Thymus (tissue), 11 donors: ENCODE data around the gene DCPS. TPM values are rescaled to one million over a fixed set of nuclear protein-coding genes. Genes with fewer than 3 reads are reported as not detected.
"Not testable (repeated sequence)": the region's sequence is repeated elsewhere in the genome, so short reads cannot be mapped to it uniquely, and the experiment has no call there.

Experiments
- DNase-seq, 9 donors: peaks; one replicate each; pipeline ENCODE4 v3.0.0-alpha.2; 2013; ENCODE audit warnings: low spot score in 9 of 9, low read depth in 6 of 9, missing footprints in 1 of 9
- H3K27ac ChIP-seq, 2 donors: one replicate each; pipeline ENCODE4 v1.5.1; 2013; ENCODE audit warnings: control low read depth in 1 of 2, low read depth in 1 of 2, low read length in 1 of 2, mild to moderate bottlenecking in 1 of 2, moderate library complexity in 1 of 2
- H3K27me3 ChIP-seq, 2 donors: one replicate each; pipeline ENCODE4 v1.5.1; 2013; ENCODE audit warnings: low read length in 1 of 2; ENCODE audit not compliant: control insufficient read depth in 2 of 2, insufficient read depth in 1 of 2
- H3K36me3 ChIP-seq, 2 donors: one replicate each; pipeline ENCODE4 v1.5.1; 2013; ENCODE audit warnings: low read length in 1 of 2, mild to moderate bottlenecking in 1 of 2, moderate library complexity in 1 of 2; ENCODE audit not compliant: control insufficient read depth in 2 of 2, insufficient read depth in 2 of 2
- H3K4me1 ChIP-seq, 2 donors: one replicate each; pipeline ENCODE4 v1.5.1; 2013; ENCODE audit warnings: low read length in 2 of 2; ENCODE audit not compliant: control insufficient read depth in 2 of 2, insufficient read depth in 2 of 2
- H3K4me3 ChIP-seq, 2 donors: one replicate each; pipeline ENCODE4 v1.5.1; 2013; ENCODE audit warnings: low read length in 2 of 2, control low read depth in 1 of 2, mild to moderate bottlenecking in 1 of 2
- H3K9me3 ChIP-seq, 2 donors: one replicate each; pipeline ENCODE4 v1.5.1; 2013; ENCODE audit warnings: low read length in 1 of 2, mild to moderate bottlenecking in 1 of 2; ENCODE audit not compliant: control insufficient read depth in 2 of 2, insufficient read depth in 1 of 2
- WGBS: extraction: QIAGEN DNeasy Blood & Tissue Kit; methylation state at CpG from one replicate; pipeline ENCODE4 v1.1.7; 2013; 5-methylcytosine and 5-hydroxymethylcytosine counted together
- polyA plus RNA-seq: library from polyadenylated mRNA; stranded (reverse); fragments of 200-250 nt; gene quantifications from one replicate; pipeline ENCODE4 v1.2.3, GENCODE V29; 2013
- total RNA-seq: library from RNA; stranded (reverse); fragments of 120-200 nt; gene quantifications from one replicate; pipeline ENCODE4 v1.2.4, GENCODE V29; 2013
- donor health status: healthy.

DCPS gene
- total and polyA plus RNA-seq, 2 donors, result 17.2 TPM

- Histone ChIP-seq H3K4me3 (no peak overlapping the region), H3K27ac (no peak overlapping the region), H3K9me3 (no peaks in the 10 kb centered on the region), H3K4me1 (peaks cover 9 to 30% of the 10 kb centered on the region in 2 donors), H3K36me3 (no peaks in the 10 kb centered on the region), H3K27me3 (peaks cover 0 to 2% of the 10 kb centered on the region in 2 donors)
- no peak for DNase-seq
- WGBS, result 96% methylated on average over 2 of the region's 2 CpGs
Observed at GRCh38 chr11:126358763-126359160, 54.9 kb downstream of the DCPS start.

DNA sequence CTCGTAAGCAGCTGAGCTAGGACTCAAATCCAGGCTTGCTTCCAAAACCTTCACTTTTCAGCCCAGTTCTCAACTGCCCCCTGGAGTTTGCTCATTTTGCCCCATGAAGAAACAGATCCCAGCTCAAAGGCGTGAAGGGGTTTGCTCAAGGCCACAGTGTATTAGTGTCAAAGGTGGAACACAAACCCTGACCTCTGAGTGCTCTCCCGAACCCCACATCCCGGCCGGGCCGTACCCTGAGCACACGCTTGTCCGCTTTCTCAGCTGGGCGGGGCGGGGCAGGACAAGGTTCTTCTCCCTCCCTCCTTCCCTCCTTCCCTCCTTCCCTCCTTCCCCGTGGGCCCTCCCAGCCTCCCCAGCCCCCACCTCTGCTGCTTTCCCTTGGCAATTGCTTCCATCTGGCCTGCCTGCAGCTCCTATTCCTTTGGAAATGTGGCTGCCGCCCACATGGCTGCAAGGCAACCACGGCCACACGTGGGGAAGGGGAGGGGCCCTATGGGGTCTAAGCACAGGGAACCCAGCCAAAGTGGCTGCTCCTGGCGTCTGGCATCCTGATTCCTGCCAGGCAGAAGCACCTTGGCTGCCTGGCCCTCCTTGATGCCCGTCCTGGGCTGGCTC is 55.7 kb downstream of the DCPS start:
- 91% methylated on average over 16 of the region's 16 CpGs for WGBS
- peaks cover 0 to 2% of the 10 kb centered on the region in 2 donors for H3K27me3 ChIP-seq
- no peaks in the 10 kb centered on the region for H3K9me3 ChIP-seq
- H3K36me3 ChIP-seq, result no peaks in the 10 kb centered on the region
- DNase-seq, result no peak
- H3K4me3 ChIP-seq, result no peak overlapping the region
- peaks cover 9 to 25% of the 10 kb centered on the region in 2 donors for H3K4me1 ChIP-seq
- H3K27ac ChIP-seq, result no peak overlapping the region

DNA sequence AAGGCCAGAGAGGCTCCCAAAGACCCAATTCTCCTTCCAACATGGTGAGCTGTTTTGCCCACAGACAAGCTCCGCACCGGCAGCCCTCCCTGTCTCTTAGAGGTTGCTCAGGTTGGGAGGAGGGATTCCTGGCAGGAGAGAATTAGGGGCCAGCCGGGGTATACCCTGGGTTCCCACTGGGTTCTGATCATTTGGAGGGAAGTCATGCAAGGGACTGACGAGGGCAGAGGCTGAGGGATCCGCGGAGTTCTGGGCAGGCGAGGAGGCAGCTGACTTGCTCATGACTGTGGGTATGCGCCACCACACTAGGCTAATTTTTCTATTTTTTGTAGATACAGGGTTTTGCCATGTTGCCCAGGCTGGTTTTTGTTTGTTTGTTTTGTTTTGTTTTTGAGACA is 56.2 kb downstream of the DCPS start:
- Histone ChIP-seq H3K4me1 (peaks cover 4 to 20% of the 10 kb centered on the region in 2 donors), H3K9me3 (no peaks in the 10 kb centered on the region), H3K27me3 (peaks cover 0 to 2% of the 10 kb centered on the region in 2 donors), H3K4me3 (no peak overlapping the region), H3K27ac (no peak overlapping the region), H3K36me3 (no peaks in the 10 kb centered on the region)
- 97% methylated on average over 8 of the region's 8 CpGs for WGBS
- no peak for DNase-seq

- no peak overlapping the region for H3K27ac ChIP-seq
- peaks cover under 1 to 12% of the 10 kb centered on the region in 2 donors for H3K4me1 ChIP-seq
- no peak overlapping the region for H3K4me3 ChIP-seq
- no peak for DNase-seq
- no peaks in the 10 kb centered on the region for H3K9me3 ChIP-seq
- H3K27me3 ChIP-seq, result no peaks in the 10 kb centered on the region
- 96% methylated on average over 5 of the region's 5 CpGs for WGBS
- no peaks in the 10 kb centered on the region for H3K36me3 ChIP-seq
Observed at GRCh38 chr11:126361400-126361799, 57.5 kb downstream of the DCPS start.

GRCh38 chr11:126362879-126363655 is 59.2 kb downstream of the DCPS start:
- 92% methylated on average over 9 of the region's 9 CpGs for WGBS
- no peaks in the 10 kb centered on the region for H3K36me3 ChIP-seq
- no peaks in the 10 kb centered on the region for H3K27me3 ChIP-seq
- H3K4me1 ChIP-seq, result peaks cover 0 to 6% of the 10 kb centered on the region in 2 donors
- H3K27ac ChIP-seq, result no peak overlapping the region
- H3K4me3 ChIP-seq, result no peak overlapping the region
- no peak for DNase-seq
- H3K9me3 ChIP-seq, result no peaks in the 10 kb centered on the region

GRCh38 chr11:126363706-126364248 is 59.9 kb downstream of the DCPS start:
- no peaks in the 10 kb centered on the region for H3K27me3 ChIP-seq
- H3K36me3 ChIP-seq, result no peaks in the 10 kb centered on the region
- DNase-seq, result no peak
- H3K9me3 ChIP-seq, result no peaks in the 10 kb centered on the region
- H3K4me1 ChIP-seq, result peaks cover 0 to 13% of the 10 kb centered on the region in 2 donors
- WGBS, result 90% methylated on average over 10 of the region's 10 CpGs
- H3K4me3 ChIP-seq, result no peak overlapping the region
- H3K27ac ChIP-seq, result no peak overlapping the region

DNA sequence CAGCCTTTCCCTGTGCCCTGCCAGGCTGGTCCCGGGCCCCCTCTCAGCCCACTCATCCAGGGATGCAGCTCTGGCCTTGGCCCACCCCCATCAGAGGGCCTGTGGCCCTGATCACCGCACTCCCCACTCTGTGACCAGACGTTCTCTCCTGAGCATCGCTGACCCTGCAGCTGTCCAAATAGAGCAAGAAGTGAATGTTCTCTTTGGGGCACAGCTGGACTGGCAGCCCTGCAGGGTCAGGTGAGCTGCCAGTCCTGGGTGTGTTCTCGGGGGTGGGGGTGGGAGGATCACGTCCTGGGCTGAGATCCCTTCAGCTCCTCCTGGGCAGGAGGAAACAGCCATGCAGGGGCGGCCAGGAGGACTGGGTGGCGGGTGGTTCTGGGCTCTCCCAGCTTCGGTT is 60.9 kb downstream of the DCPS start:
- not testable (repeated sequence) for H3K27me3 ChIP-seq, DNase-seq, H3K27ac ChIP-seq, H3K4me3 ChIP-seq, H3K36me3 ChIP-seq, H3K9me3 ChIP-seq
- 97% methylated on average over 4 of the region's 9 CpGs for WGBS
- peaks cover 0 to 13% of the 10 kb centered on the region in 2 donors for H3K4me1 ChIP-seq

DNA sequence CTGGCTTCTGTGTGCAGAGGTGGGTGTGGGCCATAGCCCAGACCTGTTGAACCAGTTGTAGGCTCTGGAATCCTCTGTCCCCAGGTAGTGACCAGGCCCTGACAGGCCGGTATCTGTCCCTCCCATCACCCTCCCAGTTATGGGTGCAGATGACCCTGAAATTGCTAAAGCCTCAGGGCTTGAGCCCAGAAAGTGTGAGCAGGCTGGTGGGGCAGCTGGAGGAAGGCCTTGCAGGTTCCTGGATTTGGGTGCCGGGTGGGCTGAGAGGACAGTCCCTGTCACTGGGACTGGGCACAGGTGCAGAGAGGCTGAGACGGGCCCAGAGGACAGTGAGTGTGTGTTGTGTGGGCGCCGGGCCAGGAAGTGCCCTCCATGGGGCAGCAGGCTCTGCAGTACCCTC is 61.6 kb downstream of the DCPS start:
- H3K9me3 ChIP-seq, H3K27ac ChIP-seq, H3K4me3 ChIP-seq, H3K27me3 ChIP-seq, DNase-seq, H3K36me3 ChIP-seq: not testable (repeated sequence)
- 95% methylated on average over 5 of the region's 5 CpGs for WGBS
- peaks cover 0 to 13% of the 10 kb centered on the region in 2 donors for H3K4me1 ChIP-seq

GRCh38 chr11:126366064-126366822 is 62.4 kb downstream of the DCPS start:
- no peak overlapping the region for H3K27ac ChIP-seq
- peaks cover 0 to 13% of the 10 kb centered on the region in 2 donors for H3K4me1 ChIP-seq
- no peaks in the 10 kb centered on the region for H3K9me3 ChIP-seq
- H3K4me3 ChIP-seq, result no peak overlapping the region
- 79% methylated on average over 19 of the region's 19 CpGs for WGBS
- no peak for DNase-seq
- no peaks in the 10 kb centered on the region for H3K27me3 ChIP-seq
- H3K36me3 ChIP-seq, result no peaks in the 10 kb centered on the region
